Sigmoid colon (tissue), 7 donors: Measurements from ENCODE around the gene LTBP1. TPM values are rescaled to one million over a fixed set of nuclear protein-coding genes. Genes with fewer than 3 reads are reported as not detected.
A peak's percentile ranks its signal among the peaks of the same experiment; 100 is the strongest.
"Not testable (repeated sequence)": the region's sequence is repeated elsewhere in the genome, so short reads cannot be mapped to it uniquely, and the experiment has no call there.

Experiments used
- DNase-seq: peaks from one replicate; pipeline ENCODE4 v3.0.0-alpha.2; 2019
- H3K27ac ChIP-seq, 4 donors: fragments of 200-600 bp; sonication (generic); one replicate each; pipeline ENCODE4 v1.5.1; 2016 to 2019; ENCODE audit warnings: mild to moderate bottlenecking in 1 of 4
- H3K27me3 ChIP-seq, 3 donors: fragments of 200-600 bp; sonication (generic); one replicate each; pipeline ENCODE4 v1.5.1; 2019; ENCODE audit warnings: mild to moderate bottlenecking in 1 of 3
- H3K36me3 ChIP-seq, 4 donors: fragments of 200-600 bp; sonication (generic); one replicate each; pipeline ENCODE4 v1.5.1; 2016 to 2019
- H3K4me1 ChIP-seq, 4 donors: fragments of 200-600 bp; sonication (generic); one replicate each; pipeline ENCODE4 v1.5.1; 2017 to 2019
- H3K4me3 ChIP-seq, 4 donors: fragments of 200-600 bp; sonication (generic); one replicate each; pipeline ENCODE4 v1.5.1; 2017 to 2019; ENCODE audit warnings: mild to moderate bottlenecking in 2 of 4, moderate library complexity in 1 of 4
- H3K9me3 ChIP-seq, 4 donors: fragments of 200-600 bp in 3 of 4; sonication (generic) in 3 of 4; one replicate each; pipeline versions ENCODE4 v1.5.1 to v1.6.1; 2013 to 2019
- CTCF ChIP-seq, 4 experiments: fragments of 450-650 bp in 3 of 4; fragments of 200-600 bp in 1 of 4; IDR thresholded peaks; one replicate each; pipeline ENCODE4 v1.5.1; 2016 to 2019; ENCODE audit warnings: antibody characterized with exemption in 4 of 4, mild to moderate bottlenecking in 3 of 4, moderate library complexity in 2 of 4
- EP300 ChIP-seq, 4 donors: sonication (generic); formaldehyde crosslinking; IDR thresholded peaks; one replicate each; pipeline ENCODE4 v1.6.1; 2017; ENCODE audit warnings: antibody characterized with exemption in 4 of 4
- POLR2A ChIP-seq, 2 donors: fragments of 450-650 bp; IDR thresholded peaks; one replicate each; pipeline ENCODE4 v1.6.1; 2016; ENCODE audit warnings: antibody characterized with exemption in 2 of 2, mild to moderate bottlenecking in 2 of 2, moderate library complexity in 2 of 2
- POLR2AphosphoS5 ChIP-seq, 4 donors: sonication (generic); formaldehyde crosslinking; IDR thresholded peaks; one replicate each; pipeline ENCODE4 v1.6.1; 2017; ENCODE audit warnings: antibody characterized with exemption in 4 of 4
- WGBS, 2 donors: extraction: QIAGEN DNeasy Blood & Tissue Kit; methylation state at CpG; one replicate each; pipeline ENCODE4 v1.1.7; 2013; 5-methylcytosine and 5-hydroxymethylcytosine counted together
- intact Hi-C: fragments of 100-400 bp; cut with DNase I; formaldehyde crosslinking; loops from one replicate; pipeline ENCODE4 v1.15.1; 2023
- polyA plus RNA-seq, 3 donors: library from polyadenylated mRNA; stranded (reverse); fragments of 200-250 nt; gene quantifications; one replicate each; pipeline ENCODE4 v1.2.3, GENCODE V29; 2013
- total RNA-seq, 4 donors: library from RNA; depleted of rRNA; stranded (reverse); fragments of >200 nt; gene quantifications; one replicate each; pipeline ENCODE4 v1.1.0, GENCODE V29; 2016
- donor health status: healthy with polysubstance abuse.
- donor health status: Bipolar disorder and iron deficiency.
- donor health status: healthy.

The LTBP1 gene
- total and polyA plus RNA-seq, 7 donors: 3.0 to 102 (median 34.2) TPM

GRCh38 chr2:32977228-32977758, 30.5 kb downstream of the LTBP1 start:
- Histone ChIP-seq H3K36me3 (no peaks in the 10 kb centered on the region), H3K4me1 (peaks cover 0 to 6% (median 6%) of the 10 kb centered on the region in 4 donors), H3K4me3 (no peak overlapping the region), H3K9me3 (peaks cover 0 to 3% (median 0%) of the 10 kb centered on the region in 4 donors), H3K27ac (no peak overlapping the region), H3K27me3 (no peaks in the 10 kb centered on the region)
- WGBS, 2 donors: 12 to 65% methylated on average over 6 of the region's 6 CpGs
- no peak for TF ChIP-seq POLR2AphosphoS5 (IDR thresholded peaks at IDR 0.05)
- TF ChIP-seq POLR2A (IDR thresholded peaks at IDR 0.05): no peak
- no peak for TF ChIP-seq CTCF (IDR thresholded peaks at IDR 0.05)
- TF ChIP-seq EP300 (IDR thresholded peaks at IDR 0.05): no peak
- intact Hi-C loops: no loop called here
- peak; percentile 66 for DNase-seq

- no peak for DNase-seq
- Histone ChIP-seq H3K27ac (no peak overlapping the region), H3K4me3 (no peak overlapping the region), H3K27me3 (no peaks in the 10 kb centered on the region), H3K4me1 (peaks cover 0 to 6% (median 3%) of the 10 kb centered on the region in 4 donors), H3K9me3 (no peaks in the 10 kb centered on the region), H3K36me3 (no peaks in the 10 kb centered on the region)
- WGBS, 2 donors: 91 to 92% methylated on average over 4 of the region's 4 CpGs
- intact Hi-C loops: no loop called here
- TF ChIP-seq POLR2AphosphoS5 (IDR thresholded peaks at IDR 0.05): no peak
- no peak for TF ChIP-seq EP300 (IDR thresholded peaks at IDR 0.05)
- no peak for TF ChIP-seq POLR2A (IDR thresholded peaks at IDR 0.05)
- TF ChIP-seq CTCF (IDR thresholded peaks at IDR 0.05): no peak
These were observed 34.9 kb downstream of the LTBP1 start for GRCh38 chr2:32981612-32982011.

DNA sequence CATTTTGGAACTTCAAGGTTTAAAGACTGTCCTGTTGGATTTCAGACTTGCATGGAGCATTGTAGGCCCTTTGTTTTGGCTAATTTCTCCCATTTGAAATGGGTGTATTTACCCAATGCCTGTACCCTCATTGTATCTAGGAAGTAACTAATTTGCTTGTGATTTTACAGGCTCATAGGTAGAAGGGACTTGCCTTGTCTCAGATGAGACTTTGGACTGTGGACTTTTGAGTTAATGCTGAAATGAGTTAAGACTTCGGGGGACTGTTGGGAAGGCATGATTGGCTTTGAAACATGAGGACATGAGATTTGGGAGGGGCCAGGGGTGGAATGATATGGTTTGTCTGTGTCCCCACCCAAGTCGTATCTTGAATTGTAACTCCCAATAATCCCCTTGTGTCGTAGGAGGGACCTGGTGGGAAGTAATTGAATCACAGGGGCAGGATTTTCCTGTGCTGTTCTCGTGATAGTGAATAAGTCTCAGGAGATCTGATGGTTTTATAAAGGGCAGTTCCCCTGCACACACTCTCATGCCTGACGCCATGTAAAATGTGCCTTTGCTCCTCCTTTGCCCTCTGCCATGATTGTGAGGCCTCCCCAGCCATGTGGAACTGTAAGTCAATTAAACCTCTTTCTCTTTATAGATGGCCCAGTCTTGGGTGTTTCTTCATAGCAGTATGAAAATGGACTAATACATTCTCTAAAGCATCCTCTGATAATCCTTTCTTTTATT, 36.6 kb downstream of the LTBP1 start:
- H3K27me3 ChIP-seq, H3K4me1 ChIP-seq, DNase-seq, H3K9me3 ChIP-seq, H3K36me3 ChIP-seq, H3K27ac ChIP-seq, H3K4me3 ChIP-seq, intact Hi-C loops: not testable (repeated sequence)
- WGBS, 2 donors: 52 to 81% methylated on average over 5 of the region's 5 CpGs

GRCh38 chr2:32986480-32986879, 39.7 kb downstream of the LTBP1 start:
- Histone ChIP-seq H3K4me1 (peaks cover 0 to 11% (median 5%) of the 10 kb centered on the region in 4 donors), H3K9me3 (peaks cover 0 to 4% (median 0%) of the 10 kb centered on the region in 4 donors), H3K27ac (no peak overlapping the region), H3K27me3 (no peaks in the 10 kb centered on the region), H3K4me3 (no peak overlapping the region), H3K36me3 (no peaks in the 10 kb centered on the region)
- WGBS, 2 donors: 94 to 96% methylated on average over 4 of the region's 4 CpGs
- DNase-seq: no peak
- TF ChIP-seq POLR2AphosphoS5 (IDR thresholded peaks at IDR 0.05): no peak
- TF ChIP-seq EP300 (IDR thresholded peaks at IDR 0.05): no peak
- no peak for TF ChIP-seq POLR2A (IDR thresholded peaks at IDR 0.05)
- TF ChIP-seq CTCF (IDR thresholded peaks at IDR 0.05): no peak
- intact Hi-C loops: no loop called here

DNA sequence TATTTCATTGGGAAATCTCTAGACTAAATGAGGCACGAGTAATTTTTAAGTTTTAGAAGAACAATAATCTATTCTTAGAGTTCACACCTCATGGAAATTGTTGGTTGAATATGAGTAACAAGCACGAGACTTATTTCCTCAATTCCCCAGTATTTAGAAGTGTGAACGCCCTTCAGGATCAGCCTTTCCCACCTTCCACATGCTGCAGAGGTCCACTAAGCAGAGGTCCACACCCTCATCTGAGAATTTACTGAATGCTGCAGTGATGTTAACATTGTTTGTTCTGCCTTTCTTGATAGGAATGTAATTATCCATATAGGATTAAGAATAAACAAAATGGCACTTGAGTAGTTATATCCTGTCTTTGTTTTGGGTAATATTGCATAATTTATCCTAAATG, 41.8 kb downstream of the LTBP1 start:
- H3K27ac ChIP-seq: no peak overlapping the region
- peaks cover 0 to 4% (median 0%) of the 10 kb centered on the region in 4 donors for H3K9me3 ChIP-seq
- intact Hi-C loops: no loop called here
- 85 to 86% methylated on average over 3 of the region's 3 CpGs for WGBS, 2 donors
- TF ChIP-seq POLR2A (IDR thresholded peaks at IDR 0.05) (no peak), CTCF (IDR thresholded peaks at IDR 0.05) (no peak), EP300 (IDR thresholded peaks at IDR 0.05) (no peak), POLR2AphosphoS5 (IDR thresholded peaks at IDR 0.05) (no peak)
- H3K27me3 ChIP-seq: no peaks in the 10 kb centered on the region
- DNase-seq: no peak
- H3K4me3 ChIP-seq: no peak overlapping the region
- H3K36me3 ChIP-seq: no peaks in the 10 kb centered on the region
- peaks cover 0 to 22% (median 9%) of the 10 kb centered on the region in 4 donors for H3K4me1 ChIP-seq
